ENCODE results near the gene FARP2.

FARP2 gene

GRCh38 chr2:241491549-241492173 is 135.6 kb downstream of the FARP2 start:
- DNase-seq (ENCODE audit: low read depth): no peak
- H3K4me3 ChIP-seq (ENCODE audit: low read length): no peak overlapping the region
- TF ChIP-seq, protein P1, sequence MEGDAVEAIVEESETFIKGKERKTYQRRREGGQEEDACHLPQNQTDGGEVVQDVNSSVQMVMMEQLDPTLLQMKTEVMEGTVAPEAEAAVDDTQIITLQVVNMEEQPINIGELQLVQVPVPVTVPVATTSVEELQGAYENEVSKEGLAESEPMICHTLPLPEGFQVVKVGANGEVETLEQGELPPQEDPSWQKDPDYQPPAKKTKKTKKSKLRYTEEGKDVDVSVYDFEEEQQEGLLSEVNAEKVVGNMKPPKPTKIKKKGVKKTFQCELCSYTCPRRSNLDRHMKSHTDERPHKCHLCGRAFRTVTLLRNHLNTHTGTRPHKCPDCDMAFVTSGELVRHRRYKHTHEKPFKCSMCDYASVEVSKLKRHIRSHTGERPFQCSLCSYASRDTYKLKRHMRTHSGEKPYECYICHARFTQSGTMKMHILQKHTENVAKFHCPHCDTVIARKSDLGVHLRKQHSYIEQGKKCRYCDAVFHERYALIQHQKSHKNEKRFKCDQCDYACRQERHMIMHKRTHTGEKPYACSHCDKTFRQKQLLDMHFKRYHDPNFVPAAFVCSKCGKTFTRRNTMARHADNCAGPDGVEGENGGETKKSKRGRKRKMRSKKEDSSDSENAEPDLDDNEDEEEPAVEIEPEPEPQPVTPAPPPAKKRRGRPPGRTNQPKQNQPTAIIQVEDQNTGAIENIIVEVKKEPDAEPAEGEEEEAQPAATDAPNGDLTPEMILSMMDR (conservative IDR thresholded peaks at IDR 0.05; ENCODE audit: low read depth, low read length): no peak

DNA sequence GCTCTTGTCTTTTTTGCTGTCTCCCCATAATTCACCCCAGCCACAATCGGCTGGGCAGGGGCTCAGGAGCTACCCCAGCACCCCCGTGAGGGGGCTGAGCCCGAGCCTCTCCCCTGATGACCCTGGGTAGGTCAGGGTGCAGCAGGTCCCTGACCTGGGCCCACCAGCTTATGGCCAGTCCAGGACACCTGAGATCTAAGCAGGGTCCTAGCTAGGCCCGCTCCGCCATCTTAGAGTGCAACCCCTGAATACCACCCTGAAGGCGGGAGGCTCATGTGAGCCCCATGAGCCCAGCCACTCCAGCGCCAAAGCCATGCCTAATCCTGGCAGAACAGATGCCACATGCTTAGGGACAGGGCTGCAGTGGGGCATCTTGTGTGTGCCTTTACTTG is 136.1 kb downstream of the FARP2 start:
- no peak overlapping the region for H3K4me3 ChIP-seq (ENCODE audit: low read length)
- TF ChIP-seq, protein P1 (conservative IDR thresholded peaks at IDR 0.05; ENCODE audit: low read depth, low read length): no peak
- DNase-seq (ENCODE audit: low read depth): no peak

- TF ChIP-seq, protein P1 (conservative IDR thresholded peaks at IDR 0.05; ENCODE audit: low read depth, low read length): no peak
- H3K4me3 ChIP-seq (ENCODE audit: low read length): no peak overlapping the region
- DNase-seq (ENCODE audit: low read depth): no peak
Observed at GRCh38 chr2:241493092-241493491, 137.0 kb downstream of the FARP2 start.

DNA sequence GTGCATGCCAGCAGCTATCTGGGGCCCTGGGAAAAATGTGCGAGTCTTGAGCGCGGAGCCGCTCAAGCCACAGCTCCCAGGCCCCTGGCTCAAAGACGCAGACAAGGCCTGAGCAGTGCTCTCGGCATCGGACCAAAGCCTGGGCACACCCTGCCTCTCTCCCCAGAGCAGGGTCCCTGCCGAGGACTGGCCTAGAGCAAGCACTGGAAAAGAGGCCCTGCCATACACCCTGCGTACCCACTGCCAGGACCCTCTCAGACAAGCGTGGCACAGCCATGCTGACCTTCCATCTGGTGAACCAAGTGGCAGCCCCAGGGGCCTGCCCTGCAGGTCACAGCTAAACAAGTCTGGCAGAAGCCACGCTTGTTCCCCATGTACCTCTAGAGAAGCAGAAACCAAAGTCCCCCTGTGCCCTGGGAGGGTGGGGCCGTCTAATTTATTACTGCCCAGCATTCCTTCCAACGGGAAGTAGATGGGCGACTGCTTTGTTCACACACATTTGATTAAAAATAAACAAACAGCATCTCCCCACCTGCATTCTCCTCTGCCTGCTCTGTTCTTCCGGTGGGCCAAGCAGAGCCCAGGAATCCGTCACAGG is 138.3 kb downstream of the FARP2 start:
- TF ChIP-seq, protein P1 (conservative IDR thresholded peaks at IDR 0.05; ENCODE audit: low read depth, low read length): no peak
- no peak overlapping the region for H3K4me3 ChIP-seq (ENCODE audit: low read length)
- no peak for DNase-seq (ENCODE audit: low read depth)

DNA sequence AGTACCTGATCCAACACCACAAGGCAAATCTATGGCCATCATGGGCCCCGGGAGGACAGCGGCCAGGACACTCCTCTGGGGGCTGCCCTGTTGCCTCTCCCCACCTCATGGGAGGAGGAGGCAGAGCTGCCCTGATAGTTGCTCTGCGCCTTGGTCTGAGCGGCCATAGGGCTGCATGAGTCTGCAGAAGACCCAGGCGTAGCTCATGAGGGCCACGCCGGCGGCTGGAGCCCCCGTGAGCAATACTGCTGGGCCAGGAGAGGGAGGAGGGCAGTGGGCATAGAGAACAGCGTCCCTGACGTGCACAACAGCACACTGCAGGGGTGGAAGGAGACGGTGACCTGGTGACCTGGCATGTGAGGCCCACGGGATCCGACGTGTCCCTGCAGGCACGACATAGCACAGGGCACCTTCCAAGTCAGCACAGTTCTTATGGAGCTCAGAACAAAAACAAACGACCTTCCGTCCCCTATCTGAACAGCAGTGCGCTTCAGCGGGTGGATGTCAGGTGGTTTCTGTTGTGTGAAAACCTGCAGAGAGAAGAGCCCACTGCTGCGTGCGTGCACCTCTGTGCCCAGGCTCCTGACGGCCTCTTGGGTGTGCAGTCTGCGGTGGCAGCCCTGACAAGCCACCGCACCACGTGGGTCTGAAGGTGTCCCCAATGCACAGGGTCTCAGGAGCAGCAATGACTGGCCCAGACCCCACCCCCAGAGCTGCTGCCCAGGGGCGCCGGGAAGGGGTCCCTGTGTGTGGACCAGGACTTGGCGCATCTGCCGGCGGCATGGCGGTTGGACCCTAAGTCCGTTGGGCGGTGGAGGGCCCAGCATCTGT is 139.3 kb downstream of the FARP2 start:
- DNase-seq (ENCODE audit: low read depth): no peak
- TF ChIP-seq, protein P1 (conservative IDR thresholded peaks at IDR 0.05; ENCODE audit: low read depth, low read length): no peak
- no peak overlapping the region for H3K4me3 ChIP-seq (ENCODE audit: low read length)

- TF ChIP-seq, protein P1 (conservative IDR thresholded peaks at IDR 0.05; ENCODE audit: low read depth, low read length): no peak
- no peak for DNase-seq (ENCODE audit: low read depth)
- no peak overlapping the region for H3K4me3 ChIP-seq (ENCODE audit: low read length)
Observed at GRCh38 chr2:241496003-241496707, 140.1 kb downstream of the FARP2 start.

Measured in retinal pigment epithelial cell (primary cell).